ENCODE measurements around the gene ADAMTS9. TPM values are rescaled to one million over a fixed set of nuclear protein-coding genes. Genes with fewer than 3 reads are reported as not detected.

The ADAMTS9 gene
- total RNA-seq, 1 experiment from 2014 or later: 1.2 TPM

DNA sequence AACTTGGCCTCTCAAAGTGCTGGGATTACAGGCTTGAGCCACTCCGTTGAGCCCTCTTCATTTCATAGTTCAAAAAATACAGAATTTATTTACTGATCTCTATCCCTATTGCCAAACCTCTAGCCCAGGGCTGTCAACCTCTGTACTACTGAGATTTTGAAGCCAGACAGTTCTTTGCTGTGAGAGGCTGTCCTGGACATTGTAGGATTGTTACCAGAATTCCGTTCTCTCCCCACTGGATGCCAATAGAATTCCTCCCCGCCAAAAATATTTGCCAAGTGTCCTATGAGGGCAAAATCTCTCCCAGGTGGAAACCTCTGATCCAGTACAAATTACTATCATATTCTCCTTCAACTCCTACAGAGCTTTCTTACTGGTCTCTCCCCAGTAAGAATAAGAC is 29.6 kb upstream of the ADAMTS9 start:
- intact Hi-C loops (cut with micrococcal nuclease; ENCODE audit: unreplicated experiment): no loop called here

DNA sequence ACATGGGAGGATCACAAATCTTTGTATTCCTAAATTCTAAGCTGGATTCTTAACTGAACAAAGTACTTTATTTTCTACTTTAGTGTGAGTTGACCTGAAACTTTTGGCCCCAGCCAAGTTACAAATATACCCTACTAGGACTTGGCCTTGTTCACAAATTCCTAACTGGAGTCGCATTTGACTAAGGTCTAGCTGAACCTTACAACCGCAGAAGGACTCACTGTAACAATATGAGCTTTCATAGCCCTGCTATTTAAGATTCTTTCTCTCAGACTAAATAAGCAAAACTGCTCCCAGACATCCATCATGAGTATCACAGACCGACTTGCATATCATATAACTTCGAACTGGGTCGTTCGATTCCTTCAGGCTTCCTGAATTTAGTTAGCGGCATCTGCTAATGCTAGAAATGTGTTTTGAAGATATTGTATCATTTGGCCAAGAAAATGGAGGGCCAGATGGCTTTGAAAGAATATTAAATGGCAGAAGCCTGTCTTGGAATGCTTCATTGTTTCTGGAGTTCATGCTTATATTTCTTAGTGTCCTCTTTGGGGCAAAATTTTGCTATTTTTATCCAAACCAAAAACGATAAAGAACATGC is 28.4 kb upstream of the ADAMTS9 start:
- Histone ChIP-seq H3K27me3 (ENCODE audit: insufficient read depth, low read depth) (no peaks in the 10 kb centered on the region), H4K20me1 (ENCODE audit: insufficient read depth) (no peaks in the 10 kb centered on the region), H3K9me3 (ENCODE audit: insufficient read depth, low read depth) (no peaks in the 10 kb centered on the region), H3K4me3 (no peak overlapping the region), H3K27ac (no peak overlapping the region), H3K79me2 (ENCODE audit: low read depth) (no peaks in the 10 kb centered on the region), H3K4me1 (replicated peaks; ENCODE audit: insufficient read depth) (no peaks in the 10 kb centered on the region), H3K9me2 (ENCODE audit: insufficient read depth) (no peaks in the 10 kb centered on the region), H3K36me3 (ENCODE audit: low read depth) (no peaks in the 10 kb centered on the region), H2AFZ (no peak overlapping the region), H3K4me2 (no peak overlapping the region), H3F3A (ENCODE audit: insufficient read depth, low read depth) (no peaks in the 10 kb centered on the region)
- ChIA-PET POLR2A (ENCODE audit: unreplicated experiment) (no interaction called here), CTCF (interaction anchor here (0.7 kb wide), 1 partner anchor 50 kb away, joined by 3 read pairs; no protein-coding TSS in a partner anchor)
- intact Hi-C loops (cut with micrococcal nuclease; ENCODE audit: unreplicated experiment): no loop called here
- BruUV-seq (replicated peaks): no TSS peak
- TF ChIP-seq, protein P1, sequence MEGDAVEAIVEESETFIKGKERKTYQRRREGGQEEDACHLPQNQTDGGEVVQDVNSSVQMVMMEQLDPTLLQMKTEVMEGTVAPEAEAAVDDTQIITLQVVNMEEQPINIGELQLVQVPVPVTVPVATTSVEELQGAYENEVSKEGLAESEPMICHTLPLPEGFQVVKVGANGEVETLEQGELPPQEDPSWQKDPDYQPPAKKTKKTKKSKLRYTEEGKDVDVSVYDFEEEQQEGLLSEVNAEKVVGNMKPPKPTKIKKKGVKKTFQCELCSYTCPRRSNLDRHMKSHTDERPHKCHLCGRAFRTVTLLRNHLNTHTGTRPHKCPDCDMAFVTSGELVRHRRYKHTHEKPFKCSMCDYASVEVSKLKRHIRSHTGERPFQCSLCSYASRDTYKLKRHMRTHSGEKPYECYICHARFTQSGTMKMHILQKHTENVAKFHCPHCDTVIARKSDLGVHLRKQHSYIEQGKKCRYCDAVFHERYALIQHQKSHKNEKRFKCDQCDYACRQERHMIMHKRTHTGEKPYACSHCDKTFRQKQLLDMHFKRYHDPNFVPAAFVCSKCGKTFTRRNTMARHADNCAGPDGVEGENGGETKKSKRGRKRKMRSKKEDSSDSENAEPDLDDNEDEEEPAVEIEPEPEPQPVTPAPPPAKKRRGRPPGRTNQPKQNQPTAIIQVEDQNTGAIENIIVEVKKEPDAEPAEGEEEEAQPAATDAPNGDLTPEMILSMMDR (conservative IDR thresholded peaks at IDR 0.05): no peak
- TF ChIP-seq EZH2 (IDR thresholded peaks at IDR 0.05; ENCODE audit: low read depth): no peak
- DNase-seq: no peak

More for the DNA sequence above, 29.6 kb upstream of the ADAMTS9 start:
- H3F3A ChIP-seq (ENCODE audit: insufficient read depth, low read depth): no peaks in the 10 kb centered on the region
- H3K36me3 ChIP-seq (ENCODE audit: low read depth): no peaks in the 10 kb centered on the region
- no peaks in the 10 kb centered on the region for H3K9me3 ChIP-seq (ENCODE audit: insufficient read depth, low read depth)
- CTCF ChIA-PET: interaction anchor here (0.7 kb wide), 1 partner anchor 468 kb away, joined by 3 read pairs; no protein-coding TSS in a partner anchor
- no peaks in the 10 kb centered on the region for H3K4me1 ChIP-seq (replicated peaks; ENCODE audit: insufficient read depth)
- no peak overlapping the region for H3K4me2 ChIP-seq
- no peaks in the 10 kb centered on the region for H4K20me1 ChIP-seq (ENCODE audit: insufficient read depth)
- H3K79me2 ChIP-seq (ENCODE audit: low read depth): no peaks in the 10 kb centered on the region
- no peak overlapping the region for H2AFZ ChIP-seq
- no peaks in the 10 kb centered on the region for H3K9me2 ChIP-seq (ENCODE audit: insufficient read depth)
- H3K27me3 ChIP-seq (ENCODE audit: insufficient read depth, low read depth): no peaks in the 10 kb centered on the region
- no peak overlapping the region for H3K4me3 ChIP-seq
- no peak for DNase-seq
- TF ChIP-seq, protein P1 (conservative IDR thresholded peaks at IDR 0.05): no peak
- TF ChIP-seq EZH2 (IDR thresholded peaks at IDR 0.05; ENCODE audit: low read depth): no peak
- POLR2A ChIA-PET (ENCODE audit: unreplicated experiment): no interaction called here
- BruUV-seq (replicated peaks): no TSS peak
- H3K27ac ChIP-seq: no peak overlapping the region

DNA sequence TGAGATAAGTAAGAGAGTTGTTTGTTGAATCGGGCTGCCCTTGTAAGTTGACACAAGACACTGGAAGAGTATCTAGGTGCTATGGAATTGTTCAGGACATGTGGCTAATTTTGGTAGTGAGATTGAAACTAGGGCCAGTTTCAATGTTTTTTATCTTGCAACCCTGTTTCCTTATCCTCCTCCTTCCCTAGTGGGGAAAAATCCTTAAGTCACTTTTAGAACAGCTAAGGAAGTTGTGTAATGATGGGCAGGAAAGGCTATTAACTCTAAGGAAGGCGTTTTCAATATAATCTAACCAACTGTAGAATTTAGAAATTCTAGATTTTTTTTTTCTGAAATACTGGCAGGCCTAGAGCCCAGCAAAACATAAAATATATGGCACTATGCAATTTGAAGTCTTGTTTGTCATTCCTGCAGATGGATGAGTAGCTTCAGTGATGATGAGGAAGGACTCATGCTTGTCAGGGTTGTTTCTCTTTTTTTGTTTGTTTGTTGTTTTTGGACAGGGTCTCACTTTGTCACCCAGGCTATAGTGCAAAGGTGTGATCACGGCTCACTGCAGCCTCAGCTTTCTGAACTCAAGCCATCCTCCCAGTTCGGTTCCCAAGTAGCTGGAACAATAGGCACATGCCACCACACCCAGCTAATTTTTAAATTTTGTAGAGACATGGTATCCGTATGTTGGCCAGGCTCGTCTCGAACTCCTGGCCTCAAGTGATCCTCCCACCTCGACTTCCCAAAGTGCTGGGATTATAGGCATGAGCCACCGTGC is 27.6 kb upstream of the ADAMTS9 start:
- no peaks in the 10 kb centered on the region for H3K9me2 ChIP-seq (ENCODE audit: insufficient read depth)
- BruUV-seq (replicated peaks): no TSS peak
- H3K36me3 ChIP-seq (ENCODE audit: low read depth): no peaks in the 10 kb centered on the region
- TF ChIP-seq EZH2 (IDR thresholded peaks at IDR 0.05; ENCODE audit: low read depth): no peak
- TF ChIP-seq, protein P1 (conservative IDR thresholded peaks at IDR 0.05): no peak
- no peaks in the 10 kb centered on the region for H3F3A ChIP-seq (ENCODE audit: insufficient read depth, low read depth)
- H3K4me1 ChIP-seq (replicated peaks; ENCODE audit: insufficient read depth): no peaks in the 10 kb centered on the region
- no peak overlapping the region for H3K4me3 ChIP-seq
- ChIA-PET CTCF (interaction anchor here (0.6 to 0.7 kb wide), 2 partner anchors 51 to 953 kb away, joined by 3 read pairs; no protein-coding TSS in a partner anchor), POLR2A (ENCODE audit: unreplicated experiment) (no interaction called here)
- DNase-seq: no peak
- no peaks in the 10 kb centered on the region for H3K79me2 ChIP-seq (ENCODE audit: low read depth)
- no peaks in the 10 kb centered on the region for H4K20me1 ChIP-seq (ENCODE audit: insufficient read depth)
- H3K4me2 ChIP-seq: no peak overlapping the region
- H3K27ac ChIP-seq: no peak overlapping the region
- no peaks in the 10 kb centered on the region for H3K27me3 ChIP-seq (ENCODE audit: insufficient read depth, low read depth)
- H2AFZ ChIP-seq: no peak overlapping the region
- intact Hi-C loops (cut with micrococcal nuclease; ENCODE audit: unreplicated experiment): no loop called here
- no peaks in the 10 kb centered on the region for H3K9me3 ChIP-seq (ENCODE audit: insufficient read depth, low read depth)

Data from PC-9 (cell line).